Activated CD4-positive, alpha-beta T cell treated with anti-CD3 and anti-CD28 coated beads, Interleukin-2, amount 50 U/mL, for 1 hour (primary cell): ENCODE data around the gene ENDOG.
"Not testable (repeated sequence)": the region's sequence is repeated elsewhere in the genome, so short reads cannot be mapped to it uniquely, and the experiment has no call there.

ENCODE experiments used
- DNase-seq: peaks from one replicate; pipeline ENCODE4 v3.0.0-alpha.2; 2020

ENDOG gene

DNA sequence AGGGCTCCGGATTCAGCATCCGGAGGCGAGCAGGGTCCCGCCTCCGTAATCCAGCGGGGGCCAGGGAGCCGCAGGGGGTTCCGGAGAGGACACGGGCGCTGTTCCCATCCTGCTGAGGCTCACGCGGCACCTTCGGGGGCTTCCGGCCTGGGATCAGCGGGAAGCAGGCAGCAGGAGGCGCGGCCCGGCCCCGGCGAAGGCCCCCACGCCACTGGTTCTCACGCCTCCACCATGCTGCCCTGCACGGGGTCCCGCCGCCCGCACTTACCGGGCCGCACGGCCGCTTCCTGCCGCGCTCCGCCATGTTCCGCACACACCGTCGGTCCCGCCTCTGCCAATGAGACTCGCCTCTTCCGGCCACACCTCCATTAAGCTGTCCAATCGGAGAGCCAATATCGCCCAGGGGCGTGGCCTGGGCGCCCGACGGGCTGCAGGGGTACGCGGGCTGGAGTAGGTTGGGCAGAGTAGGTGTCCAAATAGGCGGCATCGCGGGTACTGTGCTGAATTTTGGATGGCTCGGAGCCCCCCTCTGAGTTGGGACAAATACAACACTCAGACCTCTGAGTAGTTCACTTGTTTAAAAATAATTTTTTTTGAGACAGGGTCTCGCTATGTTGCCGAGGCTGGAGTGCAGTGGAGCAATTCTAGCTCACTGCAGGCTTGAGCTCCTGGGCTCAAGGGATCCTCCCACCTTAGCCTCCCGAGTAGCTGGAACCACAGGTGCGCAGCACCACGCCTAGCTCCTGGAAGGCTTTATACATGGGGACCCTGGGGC lies 11.4 kb downstream of the ENDOG start, which contains the start of gene SPOUT1:
Gene SPOUT1 (minus strand): TSS at position 318 of the 775 bp plus-strand sequence. CDS start 14 bp downstream, at position 304.
- DNase-seq: peak; percentile 90

DNA sequence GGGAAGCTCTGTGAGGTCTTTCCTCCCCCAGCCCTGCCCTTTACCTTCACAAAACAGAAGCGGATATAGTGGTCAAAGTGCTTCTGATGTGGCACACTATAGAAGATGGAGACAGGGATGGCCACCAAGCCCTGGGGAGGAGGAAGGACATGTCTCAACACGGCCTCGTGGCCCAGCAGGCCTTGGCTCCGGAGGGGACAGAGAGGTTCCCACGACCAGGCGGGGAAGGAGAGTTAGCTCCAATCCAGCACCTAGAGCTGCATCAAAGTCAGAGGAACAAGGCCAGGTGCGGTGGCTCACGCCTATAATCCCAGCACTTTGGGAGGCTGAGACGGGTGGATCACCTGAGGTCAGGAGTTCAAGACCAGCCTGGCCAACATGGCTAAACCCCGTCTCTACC lies 15.4 kb downstream of the ENDOG start:
- no peak for DNase-seq

DNA sequence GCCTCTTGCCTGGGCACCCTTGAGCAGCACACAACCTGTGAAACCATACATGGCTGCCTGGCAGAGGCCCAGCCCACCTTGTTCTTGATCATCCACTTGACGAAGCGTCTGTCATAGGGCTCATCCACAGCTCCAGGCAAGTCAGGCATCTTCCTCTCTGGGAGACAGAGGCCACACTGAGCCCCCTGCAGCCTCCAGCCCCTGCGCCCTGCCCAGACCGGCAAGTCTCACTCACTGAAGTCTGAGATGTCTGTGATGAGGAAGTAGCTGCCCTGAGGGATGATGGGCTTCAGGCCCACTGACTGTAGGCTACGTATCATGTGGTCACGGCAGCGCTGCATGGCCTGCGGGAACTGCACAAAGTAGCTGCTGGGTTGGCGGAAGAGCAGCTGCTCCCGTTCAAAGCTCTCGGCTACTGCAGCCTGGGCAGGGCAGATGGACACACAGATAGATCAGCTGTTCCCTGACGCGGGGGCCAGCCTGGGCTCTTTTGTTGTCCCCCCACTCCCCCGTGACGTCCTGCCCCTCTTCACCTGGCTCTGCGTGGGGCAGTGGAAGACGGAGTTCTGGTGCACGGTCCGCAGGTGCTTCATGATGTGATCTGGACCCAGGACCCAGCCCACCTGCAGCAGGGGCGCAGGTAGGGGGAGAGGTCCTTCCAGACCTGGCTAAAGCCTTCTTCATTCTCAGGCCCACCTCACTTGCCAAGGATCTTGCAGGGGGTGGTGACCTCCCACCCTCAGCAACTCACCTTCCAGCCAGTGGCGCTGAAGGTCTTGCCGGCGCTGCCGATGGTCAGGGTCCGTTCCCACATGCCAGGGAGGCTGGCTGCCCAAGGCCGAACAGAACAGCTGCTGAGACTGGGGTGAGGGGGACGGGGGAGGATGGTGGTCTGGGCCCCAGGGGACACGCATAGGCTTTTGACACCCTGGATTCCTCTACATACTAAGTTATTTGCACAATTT lies 17.2 kb downstream of the ENDOG start:
- no peak for DNase-seq

DNA sequence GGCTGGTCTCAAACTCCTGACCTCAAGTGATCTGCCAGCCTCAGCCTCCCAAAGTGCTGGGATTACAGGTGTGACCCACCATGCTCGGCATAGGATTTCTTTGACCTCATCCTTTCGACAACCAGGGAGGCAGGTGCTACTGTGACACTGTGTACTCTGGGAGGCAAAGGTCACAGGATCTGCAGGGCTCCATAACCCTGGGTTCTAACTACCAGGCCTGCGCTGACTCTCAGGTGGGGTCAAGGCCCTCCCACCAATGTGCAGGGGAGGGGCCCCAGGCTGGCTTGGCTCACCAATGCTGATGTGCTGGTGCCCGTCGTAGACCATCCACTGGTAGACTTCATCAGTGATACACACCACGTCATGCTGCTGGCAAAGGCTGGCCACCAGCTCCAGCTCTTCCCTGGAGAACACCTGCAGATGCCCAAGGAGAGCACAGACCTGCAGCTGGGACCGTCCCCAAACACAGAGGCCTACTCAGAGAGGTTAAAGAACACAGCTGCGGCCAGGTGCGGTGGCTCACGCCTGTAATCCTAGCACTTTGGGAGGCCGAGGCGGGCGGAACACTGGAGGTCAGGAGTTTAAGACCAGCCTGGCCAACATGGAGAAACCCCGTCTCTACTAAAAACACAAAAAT lies 18.3 kb downstream of the ENDOG start:
- DNase-seq: no peak

DNA sequence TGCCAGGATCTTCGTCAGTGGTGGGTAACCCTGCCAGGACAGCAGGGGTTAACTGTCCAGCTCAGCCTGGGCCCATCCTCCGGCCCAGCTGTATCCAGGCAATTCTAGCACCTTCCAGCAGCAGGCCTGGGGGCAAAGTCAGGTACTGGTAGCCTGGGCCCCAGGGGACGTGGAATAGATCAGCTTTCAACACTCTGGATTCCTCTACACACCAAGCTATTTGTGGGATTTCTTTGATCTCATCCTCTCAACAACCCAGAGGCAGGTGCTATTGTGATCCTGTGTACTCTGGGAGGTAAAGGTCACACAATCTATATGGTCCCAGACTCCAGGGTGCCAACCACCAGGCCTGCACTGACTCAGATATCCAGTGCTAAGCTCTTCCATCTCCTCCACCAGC lies 20.0 kb downstream of the ENDOG start:
- no peak for DNase-seq

DNA sequence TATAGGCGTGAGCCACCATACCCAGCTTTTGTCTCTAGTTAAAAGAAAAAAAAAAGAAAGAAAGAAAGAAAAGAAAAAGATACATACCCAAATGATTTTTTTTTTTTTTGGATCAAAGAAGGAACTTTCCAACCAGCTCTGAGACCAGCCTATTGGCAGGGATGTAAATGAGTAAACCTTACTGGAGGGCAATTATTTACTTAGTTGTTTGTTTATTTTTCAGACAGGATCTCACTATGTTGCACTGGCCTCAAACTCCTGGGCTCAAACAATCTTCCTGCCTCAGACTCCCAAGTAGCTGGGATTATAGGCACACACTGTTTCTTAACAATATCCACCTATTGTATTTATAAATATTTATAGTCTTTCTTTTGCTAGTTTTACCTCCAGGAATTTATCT lies 22.2 kb downstream of the ENDOG start:
- no peak for DNase-seq

DNA sequence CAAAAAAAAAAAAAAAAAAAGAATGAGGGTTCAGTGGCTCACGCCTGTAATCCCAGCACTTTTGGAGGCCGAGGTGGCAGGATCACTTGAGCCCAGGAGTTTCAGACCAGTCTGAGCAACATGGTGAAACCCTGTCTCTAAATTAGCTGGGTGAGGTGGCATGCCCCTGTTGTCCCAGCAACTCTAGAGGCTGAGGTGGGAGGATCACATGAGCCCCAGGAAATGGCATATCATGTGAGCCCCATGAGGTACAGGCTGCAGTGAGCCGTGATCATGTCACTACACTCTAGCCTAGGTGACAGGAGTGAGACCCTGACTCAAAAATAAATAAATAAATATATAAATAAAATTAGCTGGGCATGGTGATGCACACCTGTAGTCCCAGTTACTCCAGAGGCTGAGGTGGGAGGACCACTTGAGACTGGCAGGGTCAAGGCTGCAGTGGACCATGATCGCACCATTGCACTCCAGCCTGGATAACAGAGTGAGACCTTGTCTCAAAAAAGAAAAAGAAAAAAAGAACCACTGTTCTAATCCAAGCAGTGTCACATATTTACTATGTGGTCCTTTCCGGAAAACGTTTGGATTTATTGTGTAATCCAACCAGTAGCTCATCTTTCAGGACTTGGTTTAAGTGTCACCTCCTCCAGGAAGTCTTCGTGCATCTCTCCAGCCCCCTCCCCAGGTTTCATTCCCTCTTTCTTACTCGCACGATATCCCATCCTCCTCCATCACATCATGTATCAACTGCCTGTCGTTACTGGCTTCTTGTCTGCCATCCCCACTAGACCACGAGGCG lies 23.6 kb downstream of the ENDOG start:
- no peak for DNase-seq

DNA sequence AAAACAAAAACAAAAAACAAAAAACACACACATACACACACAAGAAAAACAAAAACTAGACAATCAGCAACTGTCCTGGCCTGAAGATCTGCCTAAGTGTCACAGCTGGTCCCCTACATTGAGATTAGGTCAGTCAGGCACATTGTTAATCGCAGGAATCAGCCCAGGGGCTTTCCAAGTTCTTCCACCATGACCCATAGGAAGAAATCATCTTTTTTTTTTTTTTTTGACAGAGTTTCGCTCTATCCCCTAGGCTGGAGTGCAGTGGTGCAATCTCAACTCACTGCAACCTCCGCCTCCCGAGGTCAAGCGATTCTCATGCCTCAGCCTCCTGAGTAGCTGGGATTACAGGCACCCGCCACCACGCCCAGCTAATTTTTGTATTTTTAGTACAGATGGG lies 24.9 kb downstream of the ENDOG start:
- DNase-seq: not testable (repeated sequence)

DNA sequence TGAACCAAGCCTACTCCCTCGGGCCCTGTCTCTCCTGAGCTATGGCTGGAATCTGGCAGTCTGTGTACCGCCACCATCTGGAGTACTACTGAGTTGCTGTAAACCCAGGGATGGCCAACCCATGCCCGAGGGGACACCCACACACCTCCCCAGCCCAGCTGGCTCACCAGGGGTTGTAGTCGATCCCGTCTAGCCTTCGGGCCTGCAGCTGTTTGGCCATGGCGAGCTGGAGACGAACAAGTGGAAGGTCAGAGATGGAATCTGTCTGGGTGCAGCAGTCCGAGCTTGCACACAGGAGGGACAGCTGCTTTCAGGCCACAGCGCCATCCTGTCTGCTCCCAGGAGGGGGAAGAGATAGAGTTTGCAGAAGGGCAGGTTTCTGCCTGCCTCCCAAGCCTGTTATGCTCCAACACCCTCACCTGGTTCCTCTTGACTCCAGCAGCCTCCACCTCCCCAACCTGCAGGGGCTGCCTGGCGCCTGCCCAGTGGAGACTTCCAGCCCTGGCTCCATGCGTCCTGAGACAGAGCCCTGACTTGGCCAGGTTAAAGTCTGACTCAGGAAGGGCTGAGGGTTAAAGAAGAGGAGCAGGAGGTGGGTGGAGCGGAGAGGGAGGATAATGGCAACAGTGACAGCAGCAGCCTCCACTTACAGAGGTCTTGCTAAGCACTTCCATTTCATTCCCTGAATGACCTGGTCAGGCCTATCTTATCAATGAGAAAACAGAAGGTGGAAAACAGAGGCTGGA lies 27.1 kb downstream of the ENDOG start:
- DNase-seq: no peak

DNA sequence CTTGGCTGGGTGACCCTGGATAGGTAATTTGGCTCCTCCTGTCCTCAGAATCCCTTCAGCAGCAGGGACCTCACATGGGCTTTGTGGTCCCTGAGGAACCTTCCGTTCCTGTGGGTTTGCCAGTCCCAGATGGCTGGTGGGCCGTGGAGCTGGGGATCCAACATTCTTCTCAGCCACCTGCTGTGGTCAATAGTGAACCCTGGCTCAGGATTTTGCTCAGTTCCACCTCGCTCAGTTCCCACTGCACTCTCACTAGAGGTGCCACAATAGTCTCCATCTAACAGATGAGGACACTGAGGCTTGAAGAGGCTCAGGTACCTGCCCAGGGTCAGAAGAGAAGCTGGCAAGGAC lies 28.4 kb downstream of the ENDOG start:
- no peak for DNase-seq

DNA sequence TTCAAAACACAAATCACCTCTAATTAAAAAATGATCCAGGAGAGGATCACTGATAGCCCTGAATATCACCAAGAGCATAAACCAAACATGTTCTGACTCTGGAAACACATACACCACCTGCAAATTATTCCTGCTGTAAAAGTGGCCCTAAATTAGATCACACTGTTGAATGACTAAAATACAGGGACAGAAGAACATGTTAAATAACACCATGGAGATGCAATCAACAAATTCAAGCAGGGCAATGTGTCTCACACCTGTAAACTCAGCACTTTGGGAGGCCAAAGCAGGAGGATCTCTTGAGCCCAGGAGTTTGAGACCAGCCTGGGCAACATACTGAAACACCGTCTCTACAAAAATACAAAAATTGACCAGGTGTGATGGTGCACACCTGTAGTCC lies 29.5 kb downstream of the ENDOG start:
- DNase-seq: no peak

DNA sequence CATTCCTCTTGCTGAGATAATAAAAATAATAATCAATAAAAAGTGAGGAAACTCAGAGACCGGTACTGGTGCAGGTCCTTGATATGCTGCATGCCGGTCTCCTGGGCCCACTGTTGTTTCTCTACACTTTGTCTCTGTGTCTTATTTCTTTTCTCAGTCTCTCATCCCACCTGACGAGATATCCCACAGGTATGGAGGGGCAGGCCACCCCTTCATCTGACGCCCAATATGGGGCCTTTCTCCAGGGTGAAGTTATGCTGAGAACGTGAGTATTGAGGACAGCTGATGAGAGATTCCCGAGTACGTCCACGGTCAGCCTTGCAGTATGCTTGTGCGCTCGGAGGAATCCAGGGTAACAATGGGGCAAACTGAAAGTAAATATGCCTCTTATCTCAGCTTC lies 32.7 kb downstream of the ENDOG start:
- DNase-seq: not testable (repeated sequence)

DNA sequence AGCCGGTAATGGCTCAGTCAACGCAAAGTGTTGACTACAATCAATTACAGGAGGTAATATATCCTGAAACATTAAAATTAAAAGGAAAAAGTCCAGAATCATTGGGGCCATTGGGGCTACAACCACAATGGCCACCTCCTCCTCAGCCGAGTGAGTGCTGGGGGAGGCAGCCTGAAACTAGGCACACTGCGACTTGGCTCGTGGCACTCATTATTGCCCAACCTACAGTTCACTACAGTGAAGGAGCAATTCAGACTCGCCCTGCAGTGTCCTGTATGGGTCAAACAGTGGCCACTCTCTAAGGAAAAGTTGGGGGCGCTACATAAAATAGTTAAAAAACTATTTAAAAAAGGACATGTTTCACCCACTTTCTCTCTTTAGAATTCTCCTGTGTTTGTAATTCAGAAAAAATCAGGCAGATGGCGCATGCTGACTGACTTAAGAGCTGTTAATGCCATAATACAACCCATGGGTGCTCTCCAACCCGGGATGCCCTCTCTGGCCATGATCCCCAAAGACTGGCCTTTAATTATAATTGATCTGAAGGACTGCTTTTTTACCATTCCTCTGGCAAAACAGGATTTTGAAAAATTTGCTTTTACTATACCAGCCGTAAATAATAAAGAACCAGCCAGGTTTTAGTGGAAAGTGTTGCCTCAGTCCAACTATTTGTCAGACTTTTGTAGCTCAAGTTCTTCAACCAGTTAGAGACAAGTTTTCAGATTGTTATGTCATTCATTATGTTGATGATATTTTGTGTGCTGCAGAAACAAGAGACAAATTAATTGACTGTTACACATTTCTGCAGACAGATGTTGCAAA lies 33.7 kb downstream of the ENDOG start:
- DNase-seq: not testable (repeated sequence)

DNA sequence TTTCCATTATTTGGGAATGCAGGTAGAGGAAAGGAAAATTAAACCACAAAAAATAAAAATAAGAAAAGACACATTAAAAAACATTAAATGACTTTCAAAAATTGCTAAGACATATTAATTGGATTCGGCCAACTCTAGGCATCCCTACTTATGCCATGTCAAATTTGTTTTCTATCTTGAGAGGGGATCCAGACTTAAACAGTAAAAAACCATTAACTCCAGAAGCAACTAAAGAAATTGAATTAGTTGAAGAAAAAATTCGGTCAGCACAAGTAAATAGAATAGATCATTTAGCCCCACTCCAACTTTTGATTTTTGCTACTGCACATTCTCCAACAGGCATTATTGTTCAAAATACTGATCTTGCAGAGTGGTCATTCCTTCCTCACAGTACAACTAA lies 34.3 kb downstream of the ENDOG start:
- not testable (repeated sequence) for DNase-seq

DNA sequence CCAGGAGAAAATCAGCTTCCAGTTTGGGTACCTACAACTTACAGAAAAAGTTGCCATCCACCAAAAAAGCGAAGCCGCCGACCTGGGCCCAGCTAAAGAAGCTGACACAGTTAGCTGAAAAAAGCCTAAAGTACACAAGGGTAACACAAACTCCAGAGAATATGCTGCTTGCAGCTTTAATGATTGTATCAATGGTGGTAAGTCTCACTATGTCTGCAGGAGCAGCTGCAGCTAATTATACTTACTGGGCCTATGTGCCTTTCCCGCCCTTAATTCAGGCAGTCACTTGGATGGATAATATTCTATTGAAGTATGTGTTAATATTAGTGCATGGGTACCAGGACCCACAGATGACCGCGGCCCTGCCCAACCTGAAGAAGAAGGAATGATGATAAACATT lies 36.2 kb downstream of the ENDOG start:
- not testable (repeated sequence) for DNase-seq

DNA sequence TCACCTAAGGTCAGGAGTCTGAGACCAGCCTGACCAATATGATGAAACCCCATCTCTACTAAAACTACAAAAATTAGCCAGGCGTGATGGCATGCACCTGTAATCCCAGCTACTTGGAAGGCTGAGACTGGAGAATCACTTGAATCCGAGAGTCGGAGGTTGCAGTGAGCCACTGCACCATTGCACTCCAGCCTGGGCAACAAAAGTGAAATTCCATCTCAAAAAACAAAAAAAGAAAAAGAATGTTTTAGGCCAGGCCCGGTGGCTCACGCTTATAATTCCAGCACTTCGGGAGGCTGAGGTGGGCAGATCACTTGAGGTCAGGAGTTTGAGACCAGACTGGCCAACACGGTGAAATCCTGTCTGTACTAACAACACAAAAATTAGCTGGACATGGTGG lies 40.2 kb downstream of the ENDOG start:
- not testable (repeated sequence) for DNase-seq

DNA sequence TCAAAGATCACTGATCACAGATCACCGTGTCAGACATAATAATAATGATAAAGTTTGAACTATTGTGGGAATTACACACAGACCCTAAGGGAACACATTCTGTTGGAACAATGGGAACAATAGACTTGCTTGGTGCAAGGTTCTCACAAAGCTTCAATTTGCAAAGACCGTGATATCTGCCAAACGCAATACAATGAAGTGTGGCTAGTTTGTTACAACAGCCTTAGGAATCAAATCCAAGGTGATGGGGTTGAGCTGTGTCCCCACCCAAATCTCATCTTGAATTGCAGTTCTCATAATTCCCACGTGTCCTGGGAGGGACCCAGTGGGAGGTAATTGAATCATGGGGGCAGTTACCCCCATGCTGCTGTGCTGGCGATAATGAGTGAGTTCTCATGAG lies 42.6 kb downstream of the ENDOG start:
- no peak for DNase-seq

DNA sequence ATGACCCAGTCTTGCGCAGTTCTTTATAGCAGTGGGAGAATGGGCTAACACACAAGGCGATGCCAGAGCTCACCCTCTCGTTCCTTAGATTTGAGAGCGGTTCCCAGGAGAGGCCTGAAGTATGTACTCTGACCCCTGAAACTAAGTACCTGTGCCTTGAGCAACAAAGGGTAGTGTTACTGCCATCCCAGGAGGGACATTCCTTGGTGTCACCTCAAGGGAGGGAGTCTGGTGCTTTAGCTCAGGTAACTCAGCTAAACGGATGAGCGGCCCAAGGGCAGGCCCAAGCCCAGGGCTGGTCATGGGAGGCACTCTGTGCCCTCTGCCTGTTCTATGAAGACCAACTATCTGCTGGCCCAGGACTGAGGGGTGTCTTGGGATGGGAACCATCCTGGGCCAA lies 43.2 kb downstream of the ENDOG start:
- no peak for DNase-seq

DNA sequence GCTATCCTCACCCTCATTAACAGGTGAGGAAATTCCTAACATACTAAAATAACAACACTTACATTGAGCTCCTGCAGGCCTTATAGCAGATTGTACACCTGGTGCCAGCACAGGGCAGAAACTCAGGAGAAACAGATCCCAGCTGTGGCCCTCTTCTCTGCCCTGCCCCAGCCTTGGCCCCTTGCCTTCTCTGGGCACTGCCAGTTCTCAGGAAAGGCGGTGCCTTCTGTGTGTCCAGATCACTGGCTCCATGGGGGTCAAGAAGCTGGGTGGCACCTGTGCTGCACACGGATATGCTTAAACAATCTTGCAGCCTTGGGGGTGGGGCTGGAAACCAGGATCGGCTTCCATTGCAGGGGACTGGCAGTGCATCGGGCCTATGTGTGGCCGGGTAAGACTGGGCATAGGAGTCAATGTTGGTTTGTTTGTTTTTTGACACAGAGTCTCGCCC lies 44.1 kb downstream of the ENDOG start:
- DNase-seq: no peak

DNA sequence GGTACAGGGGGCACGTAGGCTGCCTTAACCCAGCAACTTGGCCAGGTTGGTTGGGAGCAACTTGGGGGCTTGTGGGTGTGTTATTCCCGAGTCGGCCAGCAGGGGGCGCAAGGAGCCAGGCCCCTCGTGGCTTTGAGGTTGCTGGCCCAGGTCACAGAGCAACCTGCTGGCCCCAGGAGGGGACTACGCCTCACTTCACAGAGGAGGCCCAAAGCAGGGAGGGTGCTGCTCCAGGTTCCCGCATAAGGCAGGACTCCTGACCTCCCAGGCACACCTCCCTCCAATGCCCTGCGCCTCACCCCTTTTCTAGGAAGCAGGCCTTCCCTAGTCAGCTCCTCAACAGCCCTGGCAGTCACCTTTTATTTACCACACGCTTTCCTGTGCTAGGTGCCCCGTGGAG lies 45.3 kb downstream of the ENDOG start:
- peak; percentile 88 for DNase-seq
